GM12873 (cell line): ENCODE data around the gene GALNT9.

Source experiments
- CTCF ChIP-seq: IDR thresholded peaks from 2 replicates; pipeline ENCODE4 v1.5.1; 2012; ENCODE audit warnings: low read depth, mild to moderate bottlenecking, moderate library complexity, low read length, control low read depth; ENCODE audit not compliant: insufficient read depth; ENCODE audit errors: missing control alignments

The GALNT9 gene

GRCh38 chr12:132280406-132280805 lies 49.0 kb downstream of the GALNT9 start:
- no peak for TF ChIP-seq CTCF

DNA sequence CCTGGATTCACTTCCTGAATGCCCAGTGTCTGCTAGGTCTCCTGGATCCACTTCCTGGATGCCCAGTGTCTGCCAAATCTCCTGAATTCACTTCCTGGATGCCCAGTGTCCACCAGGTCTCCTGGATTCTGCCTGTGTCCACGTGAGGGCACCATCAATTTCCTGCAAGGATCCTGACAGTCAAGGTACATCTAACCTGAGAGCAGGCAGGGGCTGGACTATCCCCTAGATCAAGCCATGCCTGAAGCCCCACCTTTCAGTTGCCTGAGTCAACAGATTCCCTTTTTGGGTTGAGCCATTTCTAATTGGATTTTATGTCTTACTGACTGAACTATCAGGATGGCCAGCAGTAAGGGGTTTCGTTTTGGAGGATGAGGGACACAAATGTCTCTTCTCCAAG lies 49.5 kb downstream of the GALNT9 start:
- TF ChIP-seq CTCF: no peak

GRCh38 chr12:132279184-132279889 lies 50.1 kb downstream of the GALNT9 start:
- TF ChIP-seq CTCF: no peak

- no peak for TF ChIP-seq CTCF
Measured at GRCh38 chr12:132278401-132279183, 50.8 kb downstream of the GALNT9 start.

DNA sequence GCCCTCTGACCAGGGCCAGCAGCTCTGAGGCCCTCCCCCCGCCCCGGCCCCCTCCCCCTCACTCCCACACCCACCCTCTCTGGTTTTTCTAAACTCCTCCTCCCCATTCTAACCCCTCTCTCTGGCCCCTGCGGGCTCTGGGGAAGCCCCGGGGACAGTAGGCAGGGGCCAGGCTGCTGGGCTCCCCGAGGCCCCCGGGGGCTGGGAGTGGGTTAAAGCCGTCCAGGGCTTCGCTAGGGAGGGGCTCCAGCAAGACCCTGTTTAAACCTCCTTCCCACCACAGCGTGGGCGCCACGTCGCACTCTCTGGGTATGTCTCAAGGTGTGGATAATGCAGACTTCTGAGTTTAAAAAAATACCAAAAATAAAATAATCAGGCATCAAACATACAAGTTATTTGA lies 51.4 kb downstream of the GALNT9 start:
- no peak for TF ChIP-seq CTCF

DNA sequence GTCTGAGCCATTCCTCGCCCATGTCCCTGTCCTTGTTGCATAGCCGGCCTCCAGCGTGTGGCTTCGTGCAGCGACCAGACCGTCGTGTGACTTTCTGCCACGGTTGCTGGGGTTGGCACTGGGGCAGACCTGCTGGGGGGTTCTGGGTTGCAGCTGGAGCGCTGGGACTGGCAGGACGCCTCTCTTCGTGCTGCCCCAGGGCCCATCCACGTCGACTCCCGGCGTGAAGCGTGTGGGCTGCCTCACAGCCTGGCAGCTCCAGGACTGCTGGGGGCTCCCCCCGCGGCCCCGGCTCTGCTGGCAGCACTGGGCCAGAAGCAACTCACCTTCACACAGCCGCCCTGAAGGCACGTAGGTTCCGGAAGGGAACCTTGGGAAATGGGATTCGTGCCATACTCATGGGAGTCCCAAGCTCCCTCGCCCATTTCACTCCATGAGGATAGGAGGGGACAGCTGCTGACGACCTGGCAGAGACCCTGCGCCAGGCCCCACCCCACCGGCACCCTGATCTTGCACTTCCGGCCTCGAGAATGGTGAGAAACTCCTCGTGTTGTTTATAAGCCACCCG lies 51.9 kb downstream of the GALNT9 start:
- no peak for TF ChIP-seq CTCF

DNA sequence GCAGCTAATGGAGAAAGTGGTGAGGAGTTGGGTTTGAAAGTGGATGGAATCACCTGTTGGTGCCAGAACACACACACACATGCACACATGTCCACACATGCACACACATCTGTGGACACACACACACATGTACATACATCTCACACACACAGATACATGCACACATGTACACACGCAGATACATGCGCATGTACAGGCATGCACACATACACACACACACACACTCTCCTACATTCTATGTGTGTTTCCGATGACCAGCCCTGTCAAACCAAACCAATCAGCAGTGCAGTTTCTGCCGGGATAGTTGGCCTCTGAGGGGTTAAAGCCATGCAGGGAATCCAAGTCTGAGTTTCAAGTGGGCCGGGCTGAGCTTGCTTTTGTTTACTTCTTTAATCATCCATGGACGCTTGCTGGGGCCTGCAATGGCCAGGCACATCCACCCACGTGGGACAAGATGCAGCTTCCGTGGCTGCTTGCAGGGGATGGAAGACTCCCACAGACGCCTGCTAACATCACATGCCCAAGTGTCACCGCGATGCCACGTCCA lies 52.5 kb downstream of the GALNT9 start:
- TF ChIP-seq CTCF: no peak
